Stomach (tissue), 4 donors: Measurements from ENCODE around the gene ZNF354C.

Source experiments
- CTCF ChIP-seq, 7 experiments: fragments of 450-650 bp in 4 of 7; fragments of 200-600 bp in 3 of 7; sonication (generic) in 3 of 7; IDR thresholded peaks; one replicate each; pipeline ENCODE4 v1.5.1; 2016 to 2019; ENCODE audit warnings: antibody characterized with exemption in 7 of 7, control low read depth in 2 of 7, mild to moderate bottlenecking in 1 of 7
- POLR2A ChIP-seq, 4 donors: fragments of 450-650 bp; IDR thresholded peaks; one replicate each; pipeline ENCODE4 v1.6.1; 2016; ENCODE audit warnings: antibody characterized with exemption in 4 of 4, control low read depth in 2 of 4, mild to moderate bottlenecking in 1 of 4, moderate library complexity in 1 of 4
- POLR2AphosphoS5 ChIP-seq, 3 donors: sonication (generic); formaldehyde crosslinking; IDR thresholded peaks; one replicate each; pipeline ENCODE4 v1.6.1; 2016; ENCODE audit warnings: antibody characterized with exemption in 3 of 3

GRCh38 chr5:179126506-179126991 is 66.4 kb downstream of the ZNF354C start:
- no peak for TF ChIP-seq CTCF (IDR thresholded peaks at IDR 0.05)
- no peak for TF ChIP-seq POLR2A (IDR thresholded peaks at IDR 0.05)
- no peak for TF ChIP-seq POLR2AphosphoS5 (IDR thresholded peaks at IDR 0.05)
